Thymus (tissue), 14 donors: Measurements from ENCODE around the gene IFI27. TPM values are rescaled to one million over a fixed set of nuclear protein-coding genes. Genes with fewer than 3 reads are reported as not detected.
"Not testable (repeated sequence)": the region's sequence is repeated elsewhere in the genome, so short reads cannot be mapped to it uniquely, and the experiment has no call there.

Experiments used
- DNase-seq, 9 donors: peaks; one replicate each; pipeline ENCODE4 v3.0.0-alpha.2; 2013; ENCODE audit warnings: low spot score in 9 of 9, low read depth in 6 of 9, missing footprints in 1 of 9
- H3K27ac ChIP-seq, 2 donors: one replicate each; pipeline ENCODE4 v1.5.1; 2013; ENCODE audit warnings: control low read depth in 1 of 2, low read depth in 1 of 2, low read length in 1 of 2, mild to moderate bottlenecking in 1 of 2, moderate library complexity in 1 of 2
- H3K27me3 ChIP-seq, 2 donors: one replicate each; pipeline ENCODE4 v1.5.1; 2013; ENCODE audit warnings: low read length in 1 of 2; ENCODE audit not compliant: control insufficient read depth in 2 of 2, insufficient read depth in 1 of 2
- H3K36me3 ChIP-seq, 2 donors: one replicate each; pipeline ENCODE4 v1.5.1; 2013; ENCODE audit warnings: low read length in 1 of 2, mild to moderate bottlenecking in 1 of 2, moderate library complexity in 1 of 2; ENCODE audit not compliant: control insufficient read depth in 2 of 2, insufficient read depth in 2 of 2
- H3K4me1 ChIP-seq, 2 donors: one replicate each; pipeline ENCODE4 v1.5.1; 2013; ENCODE audit warnings: low read length in 2 of 2; ENCODE audit not compliant: control insufficient read depth in 2 of 2, insufficient read depth in 2 of 2
- H3K4me3 ChIP-seq, 2 donors: one replicate each; pipeline ENCODE4 v1.5.1; 2013; ENCODE audit warnings: low read length in 2 of 2, control low read depth in 1 of 2, mild to moderate bottlenecking in 1 of 2
- H3K9me3 ChIP-seq, 2 donors: one replicate each; pipeline ENCODE4 v1.5.1; 2013; ENCODE audit warnings: low read length in 1 of 2, mild to moderate bottlenecking in 1 of 2; ENCODE audit not compliant: control insufficient read depth in 2 of 2, insufficient read depth in 1 of 2
- WGBS: extraction: QIAGEN DNeasy Blood & Tissue Kit; methylation state at CpG from one replicate; pipeline ENCODE4 v1.1.7; 2013; 5-methylcytosine and 5-hydroxymethylcytosine counted together
- long read RNA-seq, 10 donors: transcript quantifications; one replicate each; lab custom pipeline, GENCODE V29; 2026
- polyA plus RNA-seq: library from polyadenylated mRNA; stranded (reverse); fragments of 200-250 nt; gene quantifications from one replicate; pipeline ENCODE4 v1.2.3, GENCODE V29; 2013
- total RNA-seq: library from RNA; stranded (reverse); fragments of 120-200 nt; gene quantifications from one replicate; pipeline ENCODE4 v1.2.4, GENCODE V29; 2013
- donor health status: healthy.

Gene IFI27
- total RNA-seq: 360 TPM
- polyA plus RNA-seq: 839 TPM
- long read RNA-seq, donor 1, partial matches to known transcripts: 0 of 3 reads
- long read RNA-seq, donor 1, other reads (novel, unspliced or antisense): 0 of 3 reads
- long read RNA-seq, donor 2: 0 reads
- long read RNA-seq, donor 3, transcript IFI27-211 (5 exons, 364 nt): major isoform, 33 of 278 reads
- long read RNA-seq, donor 3, transcript IFI27-212 (4 exons, 505 nt): minor isoform, 20 of 278 reads
- long read RNA-seq, donor 3, transcript IFI27-215 (5 exons, 644 nt): minor isoform, 27 of 278 reads
- long read RNA-seq, donor 3, partial matches to known transcripts: 184 of 278 reads
- long read RNA-seq, donor 3, other reads (novel, unspliced or antisense): 5 of 278 reads
- long read RNA-seq, donor 4, transcript IFI27-212 (4 exons, 505 nt): minor isoform, 5 of 53 reads
- long read RNA-seq, donor 4, transcript IFI27-211 (5 exons, 364 nt): minor isoform, 7 of 53 reads
- long read RNA-seq, donor 4, transcript IFI27-215 (5 exons, 644 nt): major isoform, 9 of 53 reads
- long read RNA-seq, donor 4, partial matches to known transcripts: 25 of 53 reads
- long read RNA-seq, donor 4, other reads (novel, unspliced or antisense): 5 of 53 reads
- long read RNA-seq, donor 5, transcript IFI27-212 (4 exons, 505 nt): minor isoform, 23 of 491 reads
- long read RNA-seq, donor 5, transcript IFI27-209 (2 exons, 681 nt): minor isoform, 18 of 491 reads
- long read RNA-seq, donor 5, transcript IFI27-211 (5 exons, 364 nt): major isoform, 115 of 491 reads
- long read RNA-seq, donor 5, transcript IFI27-215 (5 exons, 644 nt): minor isoform, 94 of 491 reads
- long read RNA-seq, donor 5, partial matches to known transcripts: 107 of 491 reads
- long read RNA-seq, donor 5, other reads (novel, unspliced or antisense): 127 of 491 reads
- long read RNA-seq, donor 6, transcript IFI27-215 (5 exons, 644 nt): minor isoform, 24 of 229 reads
- long read RNA-seq, donor 6, transcript IFI27-212 (4 exons, 505 nt): minor isoform, 23 of 229 reads
- long read RNA-seq, donor 6, transcript IFI27-211 (5 exons, 364 nt): major isoform, 32 of 229 reads
- long read RNA-seq, donor 6, transcript IFI27-209 (2 exons, 681 nt): minor isoform, 6 of 229 reads
- long read RNA-seq, donor 6, partial matches to known transcripts: 82 of 229 reads
- long read RNA-seq, donor 6, other reads (novel, unspliced or antisense): 58 of 229 reads
- long read RNA-seq, donor 7, transcript IFI27-212 (4 exons, 505 nt): minor isoform, 21 of 225 reads
- long read RNA-seq, donor 7, transcript IFI27-211 (5 exons, 364 nt): major isoform, 38 of 225 reads
- long read RNA-seq, donor 7, transcript IFI27-215 (5 exons, 644 nt): minor isoform, 30 of 225 reads
- long read RNA-seq, donor 7, partial matches to known transcripts: 55 of 225 reads
- long read RNA-seq, donor 7, other reads (novel, unspliced or antisense): 75 of 225 reads
- long read RNA-seq, donor 8, transcript IFI27-211 (5 exons, 364 nt): minor isoform, 6 of 26 reads
- long read RNA-seq, donor 8, transcript IFI27-215 (5 exons, 644 nt): major isoform, 15 of 26 reads
- long read RNA-seq, donor 8, partial matches to known transcripts: 0 of 26 reads
- long read RNA-seq, donor 8, other reads (novel, unspliced or antisense): 0 of 26 reads
- long read RNA-seq, donor 9, transcript IFI27-215 (5 exons, 644 nt): major isoform, 15 of 96 reads
- long read RNA-seq, donor 9, transcript IFI27-212 (4 exons, 505 nt): minor isoform, 5 of 96 reads
- long read RNA-seq, donor 9, transcript IFI27-211 (5 exons, 364 nt): major isoform, 15 of 96 reads
- long read RNA-seq, donor 9, partial matches to known transcripts: 28 of 96 reads
- long read RNA-seq, donor 9, other reads (novel, unspliced or antisense): 27 of 96 reads
- long read RNA-seq, donor 10, transcript IFI27-212 (4 exons, 505 nt): minor isoform, 6 of 133 reads
- long read RNA-seq, donor 10, transcript IFI27-215 (5 exons, 644 nt): minor isoform, 11 of 133 reads
- long read RNA-seq, donor 10, transcript IFI27-211 (5 exons, 364 nt): major isoform, 21 of 133 reads
- long read RNA-seq, donor 10, partial matches to known transcripts: 53 of 133 reads
- long read RNA-seq, donor 10, other reads (novel, unspliced or antisense): 39 of 133 reads

GRCh38 chr14:94110552-94111181 lies at the start of gene IFI27:
IFI27 (plus strand) TSS chr14:94110736.
- WGBS: 90% methylated on average over 14 of the region's 14 CpGs
- Histone ChIP-seq H3K9me3 (no peaks in the 10 kb centered on the region), H3K4me3 (peak within 1 kb of the TSS; percentile 4 to 20), H3K27ac (peak within 1 kb of the TSS in 1 of 2 donors; percentile 74), H3K36me3 (no peaks in the 10 kb centered on the region), H3K4me1 (peaks cover 0 to 3% of the 10 kb centered on the region in 2 donors), H3K27me3 (peaks cover 0 to 2% of the 10 kb centered on the region in 2 donors)
- DNase-seq: peak in 1 of 9 donors; percentile 13

GRCh38 chr14:94062344-94062940 lies 48.1 kb upstream of the IFI27 start:
- H3K27ac ChIP-seq: no peak overlapping the region
- H3K36me3 ChIP-seq: peaks cover 50 to 54% of the 10 kb centered on the region in 2 donors
- H3K27me3 ChIP-seq: no peaks in the 10 kb centered on the region
- H3K4me1 ChIP-seq: no peaks in the 10 kb centered on the region
- H3K4me3 ChIP-seq: no peak overlapping the region
- no peak for DNase-seq
- H3K9me3 ChIP-seq: no peaks in the 10 kb centered on the region
- 93% methylated on average over 9 of the region's 9 CpGs for WGBS

GRCh38 chr14:94066089-94066676 lies 44.4 kb upstream of the IFI27 start:
- no peaks in the 10 kb centered on the region for H3K9me3 ChIP-seq
- WGBS: 85% methylated on average over 8 of the region's 8 CpGs
- no peaks in the 10 kb centered on the region for H3K4me1 ChIP-seq
- no peaks in the 10 kb centered on the region for H3K27me3 ChIP-seq
- H3K36me3 ChIP-seq: peaks cover 17 to 22% of the 10 kb centered on the region in 2 donors
- no peak for DNase-seq
- H3K27ac ChIP-seq: no peak overlapping the region
- no peak overlapping the region for H3K4me3 ChIP-seq

GRCh38 chr14:94072076-94072475 lies 38.5 kb upstream of the IFI27 start:
- 99% methylated on average over 3 of the region's 3 CpGs for WGBS
- DNase-seq, H3K4me1 ChIP-seq: not testable (repeated sequence)

GRCh38 chr14:94074534-94074933 lies 36.0 kb upstream of the IFI27 start:
- Histone ChIP-seq H3K36me3 (peaks cover 12 to 19% of the 10 kb centered on the region in 2 donors), H3K27me3 (no peaks in the 10 kb centered on the region), H3K4me1 (peaks cover 13 to 20% of the 10 kb centered on the region in 2 donors), H3K9me3 (peaks cover 0 to 3% of the 10 kb centered on the region in 2 donors), H3K4me3 (no peak overlapping the region), H3K27ac (no peak overlapping the region)
- WGBS: 97% methylated on average over 3 of the region's 3 CpGs
- DNase-seq: no peak

More at GRCh38 chr14:94072076-94072475, 38.5 kb upstream of the IFI27 start:
- H3K27me3 ChIP-seq, H3K36me3 ChIP-seq, H3K4me3 ChIP-seq, H3K9me3 ChIP-seq, H3K27ac ChIP-seq: not testable (repeated sequence)

- DNase-seq: no peak
- peaks cover 0 to 3% of the 10 kb centered on the region in 2 donors for H3K9me3 ChIP-seq
- no peaks in the 10 kb centered on the region for H3K27me3 ChIP-seq
- WGBS: 98% methylated on average over 2 of the region's 2 CpGs
- no peak overlapping the region for H3K4me3 ChIP-seq
- H3K36me3 ChIP-seq: peaks cover 12 to 19% of the 10 kb centered on the region in 2 donors
- H3K27ac ChIP-seq: no peak overlapping the region
- peaks cover 17 to 20% of the 10 kb centered on the region in 2 donors for H3K4me1 ChIP-seq
Measured at GRCh38 chr14:94075008-94075407, 35.5 kb upstream of the IFI27 start.
